HEK293 (cell line): ENCODE measurements around the gene TMEM14A.
A peak's percentile ranks its signal among the peaks of the same experiment; 100 is the strongest.

Experiments used
- CTCF ChIA-PET: fragments of 350-600 bp; formaldehyde crosslinking; extraction: SDS; loops from one replicate; lab custom pipeline; 2021; ENCODE audit warnings: antibody characterized with exemption; lab: Yijun Ruan, JAX
- POLR2A ChIA-PET: fragments of 300-600 bp; formaldehyde crosslinking; extraction: SDS; loops from one replicate; lab custom pipeline; 2020; ENCODE audit warnings: antibody characterized with exemption, inconsistent platforms; lab: Yijun Ruan, JAX
- H3K27ac ChIP-seq: fragments of 200-500 bp; sonication (Bioruptor generic); 2 replicates; pipeline ENCODE4 v1.5.1; 2014; ENCODE audit warnings: low read depth, low read length, control low read depth, inconsistent platforms; ENCODE audit errors: extremely low read depth
- H3K36me3 ChIP-seq, 2 experiments: fragments of 200-500 bp in 1 of 2; sonication (Bioruptor generic) in 1 of 2; 1 replicate in 1 of 2; 2 replicates in 1 of 2; pipeline ENCODE4 v1.5.1; 2014 to 2017; ENCODE audit warnings: inconsistent platforms in 2 of 2, low read length in 2 of 2; ENCODE audit not compliant: control insufficient read depth in 2 of 2, insufficient read depth in 1 of 2
- H3K4me1 ChIP-seq: fragments of 200-500 bp; sonication (Bioruptor generic); 2 replicates; pipeline ENCODE4 v1.5.1; 2014; ENCODE audit warnings: mild to moderate bottlenecking, low read length, inconsistent platforms; ENCODE audit not compliant: control insufficient read depth, insufficient read depth
- H3K4me3 ChIP-seq: 2 replicates; pipeline ENCODE4 v1.5.1; 2011; ENCODE audit warnings: low read depth, mild to moderate bottlenecking, control low read depth, low read length, moderate library complexity
- H3K9me3 ChIP-seq: fragments of 200-500 bp; sonication (Bioruptor generic); 2 replicates; pipeline ENCODE4 v1.5.1; 2014; ENCODE audit warnings: low read depth, low read length, inconsistent platforms; ENCODE audit not compliant: control insufficient read depth, insufficient read depth
- PRDM1 ChIP-seq: fragments of 450-650 bp; formaldehyde crosslinking; IDR thresholded peaks from 2 replicates; pipeline ENCODE4; 2016; ENCODE audit warnings: missing biosample characterization, missing genetic modification characterization
- ZBTB20 ChIP-seq: fragments of 450-650 bp; formaldehyde crosslinking; IDR thresholded peaks from 2 replicates; pipeline ENCODE4 v1.5.1; 2016; ENCODE audit warnings: missing biosample characterization, missing genetic modification characterization
- ZFP69B ChIP-seq: fragments of 450-650 bp; formaldehyde crosslinking; IDR thresholded peaks from 2 replicates; pipeline ENCODE4 v1.5.1; 2016; ENCODE audit warnings: missing biosample characterization, missing genetic modification characterization
- ZNF114 ChIP-seq: fragments of 450-650 bp; formaldehyde crosslinking; IDR thresholded peaks from 2 replicates; pipeline ENCODE4 v1.5.0; 2017; ENCODE audit warnings: missing biosample characterization, missing genetic modification characterization
- ZNF174 ChIP-seq: fragments of 450-650 bp; formaldehyde crosslinking; IDR thresholded peaks from 2 replicates; pipeline ENCODE4 v1.5.0; 2017; ENCODE audit warnings: missing biosample characterization, mild to moderate bottlenecking, missing genetic modification characterization
- ZNF239 ChIP-seq: fragments of 450-650 bp; formaldehyde crosslinking; IDR thresholded peaks from 2 replicates; pipeline ENCODE4 v1.5.1; 2016; ENCODE audit warnings: missing biosample characterization, missing genetic modification characterization
- ZNF341 ChIP-seq: fragments of 450-650 bp; formaldehyde crosslinking; IDR thresholded peaks from 2 replicates; pipeline ENCODE4; 2016; ENCODE audit warnings: low read depth, missing biosample characterization, missing genetic modification characterization
- ZNF366 ChIP-seq: fragments of 450-650 bp; formaldehyde crosslinking; conservative IDR thresholded peaks from 2 replicates; pipeline ENCODE4 v1.5.1; 2016; ENCODE audit warnings: missing biosample characterization, missing genetic modification characterization
- ZNF394 ChIP-seq: fragments of 450-650 bp; formaldehyde crosslinking; IDR thresholded peaks from 2 replicates; pipeline ENCODE4 v1.5.1; 2016; ENCODE audit warnings: missing biosample characterization, missing genetic modification characterization, mild to moderate bottlenecking, moderate library complexity, borderline replicate concordance
- ZNF404 ChIP-seq: fragments of 450-650 bp; formaldehyde crosslinking; IDR thresholded peaks from 2 replicates; pipeline ENCODE4 v1.5.1; 2017; ENCODE audit warnings: missing biosample characterization, missing genetic modification characterization
- ZNF513 ChIP-seq: fragments of 450-650 bp; IDR thresholded peaks from 2 replicates; pipeline ENCODE4 v1.5.1; 2018; ENCODE audit warnings: missing biosample characterization, missing genetic modification characterization
- ZNF549 ChIP-seq: fragments of 450-650 bp; IDR thresholded peaks from 2 replicates; pipeline ENCODE4 v1.5.1; 2018; ENCODE audit warnings: missing biosample characterization, missing genetic modification characterization, mild to moderate bottlenecking, inconsistent platforms, moderate library complexity
- ZNF558 ChIP-seq: fragments of 450-650 bp; formaldehyde crosslinking; IDR thresholded peaks from 2 replicates; pipeline ENCODE4 v1.5.1; 2016; ENCODE audit warnings: missing biosample characterization, missing genetic modification characterization
- ZNF561 ChIP-seq: fragments of 450-650 bp; IDR thresholded peaks from 2 replicates; pipeline ENCODE4 v1.5.1; 2018; ENCODE audit warnings: missing biosample characterization, missing genetic modification characterization, borderline replicate concordance
- ZNF580 ChIP-seq: fragments of 450-650 bp; formaldehyde crosslinking; IDR thresholded peaks from 2 replicates; pipeline ENCODE4 v1.5.1; 2016; ENCODE audit warnings: missing biosample characterization, missing genetic modification characterization
- ZNF621 ChIP-seq: fragments of 450-650 bp; formaldehyde crosslinking; IDR thresholded peaks from 2 replicates; pipeline ENCODE4 v1.5.1; 2017; ENCODE audit warnings: missing biosample characterization, missing genetic modification characterization
- ZNF629 ChIP-seq: fragments of 450-650 bp; formaldehyde crosslinking; IDR thresholded peaks from 2 replicates; pipeline ENCODE4 v1.5.1; 2017; ENCODE audit warnings: missing biosample characterization, missing genetic modification characterization
- ZNF660 ChIP-seq: fragments of 450-650 bp; IDR thresholded peaks from 2 replicates; pipeline ENCODE4 v1.5.1; 2018; ENCODE audit warnings: missing biosample characterization, mild to moderate bottlenecking, missing genetic modification characterization
- ZNF704 ChIP-seq: fragments of 450-650 bp; formaldehyde crosslinking; IDR thresholded peaks from 2 replicates; pipeline ENCODE4 v1.5.1; 2016; ENCODE audit warnings: missing biosample characterization, missing genetic modification characterization
- ZSCAN30 ChIP-seq: fragments of 450-650 bp; IDR thresholded peaks from 2 replicates; pipeline ENCODE4 v1.5.1; 2018; ENCODE audit warnings: missing biosample characterization, mild to moderate bottlenecking, missing genetic modification characterization, moderate library complexity
- TF ChIP-seq, protein P1 (sequence below): fragments of 450-650 bp; formaldehyde crosslinking; IDR thresholded peaks from 2 replicates; pipeline ENCODE4 v1.5.1; 2016; ENCODE audit warnings: missing biosample characterization, missing genetic modification characterization, borderline replicate concordance
- TF ChIP-seq, protein P2 (sequence below): fragments of 450-650 bp; formaldehyde crosslinking; IDR thresholded peaks from 2 replicates; pipeline ENCODE4 v1.5.1; 2016; ENCODE audit warnings: missing biosample characterization, missing genetic modification characterization, low read depth
- TF ChIP-seq, protein P3 (sequence below): fragments of 450-650 bp; formaldehyde crosslinking; IDR thresholded peaks from 2 replicates; pipeline ENCODE4 v1.5.1; 2016; ENCODE audit warnings: missing biosample characterization, missing genetic modification characterization, low read depth

Gene TMEM14A, protein sequence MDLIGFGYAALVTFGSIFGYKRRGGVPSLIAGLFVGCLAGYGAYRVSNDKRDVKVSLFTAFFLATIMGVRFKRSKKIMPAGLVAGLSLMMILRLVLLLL

DNA sequence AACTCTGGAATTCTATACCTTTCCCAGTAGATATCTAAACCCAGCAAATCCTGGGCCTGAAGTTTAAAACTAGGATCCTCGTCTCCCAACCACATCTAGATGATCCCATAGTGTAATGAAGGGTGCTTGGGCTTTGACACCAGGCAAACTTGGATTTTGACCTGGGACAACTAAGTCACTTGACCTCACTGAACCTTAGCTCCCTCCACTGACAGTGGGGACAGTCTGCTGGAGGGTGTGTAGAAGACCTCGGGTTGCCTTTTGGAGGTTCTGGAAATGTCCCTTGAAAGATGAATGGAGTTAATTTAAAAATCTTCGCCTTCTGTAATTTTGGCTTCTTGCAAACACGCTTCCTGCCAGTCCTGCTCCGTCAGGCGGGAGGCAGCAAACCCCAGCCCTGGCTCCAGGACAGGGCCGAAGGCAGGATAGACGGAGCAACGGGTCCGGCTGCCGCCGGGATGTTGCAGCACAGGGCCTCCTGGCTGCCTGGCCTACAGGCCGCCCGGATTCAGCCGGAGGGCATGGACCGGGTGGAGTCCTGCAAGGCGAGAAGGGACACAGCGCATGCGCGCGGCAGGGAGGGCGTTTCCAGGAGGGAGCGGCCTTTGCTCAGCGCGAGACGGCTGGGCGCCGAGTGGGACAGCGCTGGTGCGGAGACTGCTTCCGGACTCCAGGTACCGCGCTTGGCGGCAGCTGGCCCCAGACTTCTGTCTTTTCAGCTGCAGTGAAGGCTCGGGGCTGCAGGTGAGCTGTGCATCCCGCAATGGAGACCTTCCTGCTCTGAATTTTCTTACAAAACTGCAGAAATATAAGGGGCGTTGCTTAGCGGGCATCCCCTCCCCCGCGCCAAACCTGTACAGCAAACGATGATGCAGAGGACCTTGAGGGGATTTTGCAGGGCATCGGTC is at the start of gene TMEM14A:
Gene TMEM14A, plus strand, starts transcription at position 612 of the 908 bp plus-strand sequence. CDS start 5,990 bp downstream, outside the sequence.
- CTCF ChIA-PET, result interaction anchor here (0.6 to 1.9 kb wide), 7 partner anchors 11 to 509 kb away, joined by 3 to 11 read pairs (median 5); no protein-coding TSS in a partner anchor
- no peak for TF ChIP-seq ZNF660 (tag by site-specific recombination)
- TF ChIP-seq ZNF239, result no peak
- TF ChIP-seq ZBTB20, result peak; percentile 30; the same call in 1 of the 2 replicates
- TF ChIP-seq, protein P1, sequence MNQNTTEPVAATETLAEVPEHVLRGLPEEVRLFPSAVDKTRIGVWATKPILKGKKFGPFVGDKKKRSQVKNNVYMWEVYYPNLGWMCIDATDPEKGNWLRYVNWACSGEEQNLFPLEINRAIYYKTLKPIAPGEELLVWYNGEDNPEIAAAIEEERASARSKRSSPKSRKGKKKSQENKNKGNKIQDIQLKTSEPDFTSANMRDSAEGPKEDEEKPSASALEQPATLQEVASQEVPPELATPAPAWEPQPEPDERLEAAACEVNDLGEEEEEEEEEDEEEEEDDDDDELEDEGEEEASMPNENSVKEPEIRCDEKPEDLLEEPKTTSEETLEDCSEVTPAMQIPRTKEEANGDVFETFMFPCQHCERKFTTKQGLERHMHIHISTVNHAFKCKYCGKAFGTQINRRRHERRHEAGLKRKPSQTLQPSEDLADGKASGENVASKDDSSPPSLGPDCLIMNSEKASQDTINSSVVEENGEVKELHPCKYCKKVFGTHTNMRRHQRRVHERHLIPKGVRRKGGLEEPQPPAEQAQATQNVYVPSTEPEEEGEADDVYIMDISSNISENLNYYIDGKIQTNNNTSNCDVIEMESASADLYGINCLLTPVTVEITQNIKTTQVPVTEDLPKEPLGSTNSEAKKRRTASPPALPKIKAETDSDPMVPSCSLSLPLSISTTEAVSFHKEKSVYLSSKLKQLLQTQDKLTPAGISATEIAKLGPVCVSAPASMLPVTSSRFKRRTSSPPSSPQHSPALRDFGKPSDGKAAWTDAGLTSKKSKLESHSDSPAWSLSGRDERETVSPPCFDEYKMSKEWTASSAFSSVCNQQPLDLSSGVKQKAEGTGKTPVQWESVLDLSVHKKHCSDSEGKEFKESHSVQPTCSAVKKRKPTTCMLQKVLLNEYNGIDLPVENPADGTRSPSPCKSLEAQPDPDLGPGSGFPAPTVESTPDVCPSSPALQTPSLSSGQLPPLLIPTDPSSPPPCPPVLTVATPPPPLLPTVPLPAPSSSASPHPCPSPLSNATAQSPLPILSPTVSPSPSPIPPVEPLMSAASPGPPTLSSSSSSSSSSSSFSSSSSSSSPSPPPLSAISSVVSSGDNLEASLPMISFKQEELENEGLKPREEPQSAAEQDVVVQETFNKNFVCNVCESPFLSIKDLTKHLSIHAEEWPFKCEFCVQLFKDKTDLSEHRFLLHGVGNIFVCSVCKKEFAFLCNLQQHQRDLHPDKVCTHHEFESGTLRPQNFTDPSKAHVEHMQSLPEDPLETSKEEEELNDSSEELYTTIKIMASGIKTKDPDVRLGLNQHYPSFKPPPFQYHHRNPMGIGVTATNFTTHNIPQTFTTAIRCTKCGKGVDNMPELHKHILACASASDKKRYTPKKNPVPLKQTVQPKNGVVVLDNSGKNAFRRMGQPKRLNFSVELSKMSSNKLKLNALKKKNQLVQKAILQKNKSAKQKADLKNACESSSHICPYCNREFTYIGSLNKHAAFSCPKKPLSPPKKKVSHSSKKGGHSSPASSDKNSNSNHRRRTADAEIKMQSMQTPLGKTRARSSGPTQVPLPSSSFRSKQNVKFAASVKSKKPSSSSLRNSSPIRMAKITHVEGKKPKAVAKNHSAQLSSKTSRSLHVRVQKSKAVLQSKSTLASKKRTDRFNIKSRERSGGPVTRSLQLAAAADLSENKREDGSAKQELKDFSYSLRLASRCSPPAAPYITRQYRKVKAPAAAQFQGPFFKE (tag by site-specific recombination), result no peak
- TF ChIP-seq, protein P2, sequence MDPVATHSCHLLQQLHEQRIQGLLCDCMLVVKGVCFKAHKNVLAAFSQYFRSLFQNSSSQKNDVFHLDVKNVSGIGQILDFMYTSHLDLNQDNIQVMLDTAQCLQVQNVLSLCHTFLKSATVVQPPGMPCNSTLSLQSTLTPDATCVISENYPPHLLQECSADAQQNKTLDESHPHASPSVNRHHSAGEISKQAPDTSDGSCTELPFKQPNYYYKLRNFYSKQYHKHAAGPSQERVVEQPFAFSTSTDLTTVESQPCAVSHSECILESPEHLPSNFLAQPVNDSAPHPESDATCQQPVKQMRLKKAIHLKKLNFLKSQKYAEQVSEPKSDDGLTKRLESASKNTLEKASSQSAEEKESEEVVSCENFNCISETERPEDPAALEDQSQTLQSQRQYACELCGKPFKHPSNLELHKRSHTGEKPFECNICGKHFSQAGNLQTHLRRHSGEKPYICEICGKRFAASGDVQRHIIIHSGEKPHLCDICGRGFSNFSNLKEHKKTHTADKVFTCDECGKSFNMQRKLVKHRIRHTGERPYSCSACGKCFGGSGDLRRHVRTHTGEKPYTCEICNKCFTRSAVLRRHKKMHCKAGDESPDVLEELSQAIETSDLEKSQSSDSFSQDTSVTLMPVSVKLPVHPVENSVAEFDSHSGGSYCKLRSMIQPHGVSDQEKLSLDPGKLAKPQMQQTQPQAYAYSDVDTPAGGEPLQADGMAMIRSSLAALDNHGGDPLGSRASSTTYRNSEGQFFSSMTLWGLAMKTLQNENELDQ (tag by site-specific recombination), result no peak
- no peak for TF ChIP-seq ZNF174 (tag by site-specific recombination)
- TF ChIP-seq ZNF580 (tag by site-specific recombination), result no peak
- TF ChIP-seq, protein P3, sequence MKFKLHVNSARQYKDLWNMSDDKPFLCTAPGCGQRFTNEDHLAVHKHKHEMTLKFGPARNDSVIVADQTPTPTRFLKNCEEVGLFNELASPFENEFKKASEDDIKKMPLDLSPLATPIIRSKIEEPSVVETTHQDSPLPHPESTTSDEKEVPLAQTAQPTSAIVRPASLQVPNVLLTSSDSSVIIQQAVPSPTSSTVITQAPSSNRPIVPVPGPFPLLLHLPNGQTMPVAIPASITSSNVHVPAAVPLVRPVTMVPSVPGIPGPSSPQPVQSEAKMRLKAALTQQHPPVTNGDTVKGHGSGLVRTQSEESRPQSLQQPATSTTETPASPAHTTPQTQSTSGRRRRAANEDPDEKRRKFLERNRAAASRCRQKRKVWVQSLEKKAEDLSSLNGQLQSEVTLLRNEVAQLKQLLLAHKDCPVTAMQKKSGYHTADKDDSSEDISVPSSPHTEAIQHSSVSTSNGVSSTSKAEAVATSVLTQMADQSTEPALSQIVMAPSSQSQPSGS (tag by site-specific recombination), result no peak
- TF ChIP-seq ZNF704 (tag by site-specific recombination), result no peak
- TF ChIP-seq ZNF513, result no peak
- no peak for TF ChIP-seq ZNF114 (tag by site-specific recombination)
- no peak for TF ChIP-seq PRDM1
- 0 out of 2 replicates have a peak, but pooled peaks have one; percentile 34 for TF ChIP-seq ZNF629 (tag by site-specific recombination)
- TF ChIP-seq ZNF561 (tag by site-specific recombination), result 0 out of 2 replicates have a peak, but pooled peaks have one; percentile 61
- TF ChIP-seq ZNF549 (tag by site-specific recombination), result no peak
- no peak for TF ChIP-seq ZNF558 (tag by site-specific recombination)
- TF ChIP-seq ZNF404 (tag by site-specific recombination), result no peak
- peak; percentile 63; the same call in 1 of the 2 replicates for TF ChIP-seq ZSCAN30 (tag by site-specific recombination)
- TF ChIP-seq ZNF341, result peak; percentile 82
- TF ChIP-seq ZNF621 (tag by site-specific recombination), result no peak
- no peak for TF ChIP-seq ZFP69B (tag by site-specific recombination)
- TF ChIP-seq ZNF366, result peak; percentile 23; the same call in 1 of the 2 replicates
- TF ChIP-seq ZNF394 (tag by site-specific recombination), result peak; percentile 29; the same call in 1 of the 2 replicates

More for the DNA sequence above, at the start of gene TMEM14A:
- Histone ChIP-seq H3K27ac (peak within 1 kb of the TSS; percentile 4; the same call in 1 of the 2 replicates), H3K36me3 (peaks cover 0 to 20% of the 10 kb centered on the region in 2 experiments; a peak in 1 of 3 replicates), H3K9me3 (no peaks in the 10 kb centered on the region), H3K4me3 (peak within 1 kb of the TSS; percentile 65), H3K4me1 (peaks cover 2% of the 10 kb centered on the region; the same call in 1 of the 2 replicates)
- POLR2A ChIA-PET, result interaction anchor here (0.7 kb wide), 1 partner anchor 166 kb away, joined by 3 read pairs; no protein-coding TSS in a partner anchor
